Dedifferentiated amniotic fluid mesenchymal stem cell (primary cell): ENCODE results near the gene CLPSL1.

Source experiments
- DNase-seq: peaks from one replicate; pipeline ENCODE4 v3.0.0-alpha.2; 2016; ENCODE audit errors: extremely low spot score

The CLPSL1 gene

GRCh38 chr6:35795453-35796071, 14.7 kb downstream of the CLPSL1 start:
- no peak for DNase-seq

GRCh38 chr6:35796236-35796635, 15.4 kb downstream of the CLPSL1 start:
- DNase-seq: no peak

GRCh38 chr6:35797837-35798526, 17.2 kb downstream of the CLPSL1 start:
- no peak for DNase-seq

- DNase-seq: no peak
Observed at GRCh38 chr6:35798706-35799105, 17.9 kb downstream of the CLPSL1 start.

GRCh38 chr6:35801148-35801547, 20.3 kb downstream of the CLPSL1 start:
- DNase-seq: no peak

GRCh38 chr6:35804996-35805736, 24.3 kb downstream of the CLPSL1 start, which contains the start of gene LHFPL5:
Gene LHFPL5, plus strand, starts transcription at chr6:35805352. Its CDS starts 319 bp downstream, at chr6:35805671.
- no peak for DNase-seq

- no peak for DNase-seq
Observed at GRCh38 chr6:35808688-35809087, 27.9 kb downstream of the CLPSL1 start.

- DNase-seq: no peak
Observed at GRCh38 chr6:35809809-35810208, 29.0 kb downstream of the CLPSL1 start.

- no peak for DNase-seq
Observed at GRCh38 chr6:35810971-35811698, 30.3 kb downstream of the CLPSL1 start.

- DNase-seq: no peak
Observed at GRCh38 chr6:35811699-35811995, 30.8 kb downstream of the CLPSL1 start.

- DNase-seq: no peak
Observed at GRCh38 chr6:35817515-35817914, 36.7 kb downstream of the CLPSL1 start.

- DNase-seq: no peak
Observed at GRCh38 chr6:35823601-35824000, 42.8 kb downstream of the CLPSL1 start.

GRCh38 chr6:35824552-35825192, 43.9 kb downstream of the CLPSL1 start:
- DNase-seq: no peak

GRCh38 chr6:35829306-35829705, 48.5 kb downstream of the CLPSL1 start:
- DNase-seq: no peak

- DNase-seq: no peak
Observed at GRCh38 chr6:35831257-35832007, 50.6 kb downstream of the CLPSL1 start.

GRCh38 chr6:35833536-35833935, 52.7 kb downstream of the CLPSL1 start:
- DNase-seq: no peak
